AG04449 (cell line): Measurements from ENCODE around the gene HMX1.

ENCODE experiments used
- CTCF ChIA-PET: fragments of 350-600 bp; formaldehyde crosslinking; extraction: SDS; loops from one replicate; lab custom pipeline; 2021; ENCODE audit warnings: antibody characterized with exemption; lab: Yijun Ruan, JAX
- POLR2A ChIA-PET: fragments of 400-600, 350-600 bp; formaldehyde crosslinking; extraction: SDS; loops from one replicate; lab custom pipeline; 2020; ENCODE audit warnings: antibody characterized with exemption, inconsistent platforms; lab: Yijun Ruan, JAX
- DNase-seq: peaks from one replicate; pipeline ENCODE4 v3.0.0-alpha.2; 2010; ENCODE audit warnings: low read depth, low spot score
- H3K4me3 ChIP-seq: 2 replicates; pipeline ENCODE4 v1.5.1; 2011; ENCODE audit warnings: low read depth, mild to moderate bottlenecking, control low read depth, low read length
- CTCF ChIP-seq: IDR thresholded peaks from one replicate; pipeline ENCODE4 v1.5.1; 2011; ENCODE audit warnings: mild to moderate bottlenecking, moderate library complexity, low read length, control low read depth, inconsistent platforms; ENCODE audit not compliant: insufficient read depth; ENCODE audit errors: missing control alignments

HMX1 gene

GRCh38 chr4:8840006-8840793 is 31.4 kb downstream of the HMX1 start:
- no peak overlapping the region for H3K4me3 ChIP-seq
- POLR2A ChIA-PET = no interaction called here
- TF ChIP-seq CTCF = no peak
- no peak for DNase-seq
- CTCF ChIA-PET = no interaction called here

- POLR2A ChIA-PET = no interaction called here
- CTCF ChIA-PET = no interaction called here
- TF ChIP-seq CTCF = no peak
Observed at GRCh38 chr4:8838961-8839431, 32.6 kb downstream of the HMX1 start.

GRCh38 chr4:8838296-8838960 is 33.2 kb downstream of the HMX1 start:
- no peak overlapping the region for H3K4me3 ChIP-seq
- ChIA-PET POLR2A (no interaction called here), CTCF (no interaction called here)
- no peak for DNase-seq
- TF ChIP-seq CTCF = no peak

More at GRCh38 chr4:8838961-8839431, 32.6 kb downstream of the HMX1 start:
- no peak overlapping the region for H3K4me3 ChIP-seq
- DNase-seq = no peak

- no peak for DNase-seq
- no peak for TF ChIP-seq CTCF
- ChIA-PET CTCF (no interaction called here), POLR2A (no interaction called here)
- no peak overlapping the region for H3K4me3 ChIP-seq
Observed at GRCh38 chr4:8837181-8837841, 34.3 kb downstream of the HMX1 start.

- no peak for DNase-seq
- H3K4me3 ChIP-seq = no peak overlapping the region
- ChIA-PET CTCF (no interaction called here), POLR2A (no interaction called here)
- no peak for TF ChIP-seq CTCF
Observed at GRCh38 chr4:8836664-8837171, 34.9 kb downstream of the HMX1 start.
